ENCODE data around the gene FBF1. TPM values are rescaled to one million over a fixed set of nuclear protein-coding genes. Genes with fewer than 3 reads are reported as not detected.
A peak's percentile ranks its signal among the peaks of the same experiment; 100 is the strongest.

FBF1 gene
- total RNA-seq, 4 donors from 2014 or later = 13.9 to 18.3 (median 15.5) TPM

DNA sequence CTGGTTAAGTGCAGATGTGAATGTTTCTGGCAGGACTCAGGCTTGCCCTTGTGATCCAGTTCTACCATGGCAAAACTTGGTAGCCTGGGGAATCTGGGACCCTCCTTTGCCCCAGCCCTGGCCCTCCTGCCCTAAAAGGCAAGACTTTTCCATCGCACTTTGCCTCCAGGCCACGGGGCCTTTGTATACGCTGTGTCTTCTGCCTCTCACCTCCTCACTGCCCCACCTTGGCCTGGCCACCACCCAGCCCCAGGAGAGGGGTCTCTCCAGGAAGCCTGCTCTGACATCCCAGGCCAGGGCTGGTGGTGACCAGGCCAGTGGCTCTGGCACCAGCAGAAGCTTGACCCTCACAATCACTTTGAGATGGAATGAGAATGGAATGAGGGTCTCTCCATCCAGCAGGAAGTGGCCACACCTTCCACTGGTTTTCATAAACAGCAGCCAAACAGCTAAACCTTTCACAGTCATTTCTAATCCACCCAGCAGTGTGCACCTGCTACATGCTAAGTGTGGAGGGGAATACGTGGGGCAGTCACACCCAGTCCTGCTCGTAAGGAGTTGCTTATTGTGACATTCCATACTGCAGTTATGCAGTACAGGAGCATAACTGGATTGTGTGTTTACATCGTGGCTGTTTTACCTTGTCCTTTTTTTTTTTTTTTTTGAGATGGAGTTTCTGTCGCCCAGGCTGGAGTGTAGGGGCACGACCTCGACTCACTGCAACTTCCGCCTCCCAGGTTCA, 34.5 kb downstream of the FBF1 start:
- no peak overlapping the region for H3K4me3 ChIP-seq
- WGBS, 2 donors = 67 to 73% methylated on average over 7 to 10 of the region's 10 CpGs
- peak overlapping the region; percentile 90 to 95 (median 92) for H3K27ac ChIP-seq
- TF ChIP-seq POLR2A (IDR thresholded peaks at IDR 0.05) = no peak
- TF ChIP-seq, protein P1, sequence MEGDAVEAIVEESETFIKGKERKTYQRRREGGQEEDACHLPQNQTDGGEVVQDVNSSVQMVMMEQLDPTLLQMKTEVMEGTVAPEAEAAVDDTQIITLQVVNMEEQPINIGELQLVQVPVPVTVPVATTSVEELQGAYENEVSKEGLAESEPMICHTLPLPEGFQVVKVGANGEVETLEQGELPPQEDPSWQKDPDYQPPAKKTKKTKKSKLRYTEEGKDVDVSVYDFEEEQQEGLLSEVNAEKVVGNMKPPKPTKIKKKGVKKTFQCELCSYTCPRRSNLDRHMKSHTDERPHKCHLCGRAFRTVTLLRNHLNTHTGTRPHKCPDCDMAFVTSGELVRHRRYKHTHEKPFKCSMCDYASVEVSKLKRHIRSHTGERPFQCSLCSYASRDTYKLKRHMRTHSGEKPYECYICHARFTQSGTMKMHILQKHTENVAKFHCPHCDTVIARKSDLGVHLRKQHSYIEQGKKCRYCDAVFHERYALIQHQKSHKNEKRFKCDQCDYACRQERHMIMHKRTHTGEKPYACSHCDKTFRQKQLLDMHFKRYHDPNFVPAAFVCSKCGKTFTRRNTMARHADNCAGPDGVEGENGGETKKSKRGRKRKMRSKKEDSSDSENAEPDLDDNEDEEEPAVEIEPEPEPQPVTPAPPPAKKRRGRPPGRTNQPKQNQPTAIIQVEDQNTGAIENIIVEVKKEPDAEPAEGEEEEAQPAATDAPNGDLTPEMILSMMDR (IDR thresholded peaks at IDR 0.05) = no peak
- H3K4me1 ChIP-seq = peaks cover 25 to 75% (median 36%) of the 10 kb centered on the region in 3 donors
- intact Hi-C loops (cut with DNase I) = loop anchor here (5.0 kb wide), 1 partner anchor 101 kb away; no protein-coding TSS in a partner anchor
- no peaks in the 10 kb centered on the region for H3K9me3 ChIP-seq
- no peak for DNase-seq
- H3K36me3 ChIP-seq = peaks cover 0 to 19% (median 5%) of the 10 kb centered on the region in 3 donors
- no peaks in the 10 kb centered on the region for H3K27me3 ChIP-seq

DNA sequence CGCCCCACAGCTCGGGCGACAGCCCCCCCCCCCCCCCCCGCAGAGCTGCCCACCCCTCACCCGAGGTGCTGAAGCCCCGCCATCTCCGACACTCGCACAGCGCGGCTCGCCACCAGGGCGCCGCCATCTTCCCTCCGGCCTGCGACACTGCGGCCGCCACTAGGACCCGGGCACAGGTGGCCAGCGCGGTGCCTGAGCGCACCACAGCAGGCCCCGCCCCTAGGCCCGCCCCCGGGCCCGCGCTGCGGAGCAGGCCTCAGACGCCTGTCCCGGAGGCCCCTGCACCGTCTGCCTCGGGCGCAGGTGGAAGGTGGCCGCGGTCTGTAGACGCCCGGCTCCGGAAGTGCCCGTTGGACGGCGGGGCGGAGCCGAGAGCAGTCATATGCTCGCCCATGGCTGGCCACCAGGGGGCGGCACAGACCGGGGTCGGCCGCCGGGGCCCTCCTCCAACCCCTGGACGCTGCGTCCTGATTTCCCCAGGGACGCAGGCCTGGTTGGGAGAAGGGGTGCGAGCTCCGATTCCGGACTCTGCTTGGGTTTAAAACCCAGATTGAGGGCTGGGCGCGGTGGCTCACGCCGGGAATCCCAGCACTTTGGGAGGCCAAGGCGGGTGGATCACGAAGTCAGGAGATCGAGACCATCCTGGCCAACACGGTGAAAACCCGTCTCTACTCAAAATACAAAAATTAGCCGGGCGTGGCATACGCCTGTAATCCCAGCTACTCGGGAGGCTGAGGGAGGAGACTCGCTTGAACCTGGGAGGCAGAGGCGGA, 35.9 kb downstream of the FBF1 start, which contains the start of gene MRPL38:
TSS of gene MRPL38 (minus strand) at position 136 of the 773 bp plus-strand sequence. CDS start at position 127, 9 bp downstream.
- peaks cover 17 to 61% (median 27%) of the 10 kb centered on the region in 3 donors for H3K4me1 ChIP-seq
- 2 to 6% methylated on average over 9 to 19 of the region's 69 CpGs for WGBS, 2 donors
- H3K36me3 ChIP-seq = peaks cover 10 to 33% (median 11%) of the 10 kb centered on the region in 3 donors
- H3K27me3 ChIP-seq = no peaks in the 10 kb centered on the region
- peak; percentile 78 for DNase-seq
- H3K4me3 ChIP-seq = peak within 1 kb of the TSS; percentile 66 to 92 (median 84)
- intact Hi-C loops (cut with DNase I) = loop anchor here (5.0 kb wide), 1 partner anchor 102 kb away; no protein-coding TSS in a partner anchor
- no peaks in the 10 kb centered on the region for H3K9me3 ChIP-seq
- peak within 1 kb of the TSS; percentile 90 to 95 (median 92) for H3K27ac ChIP-seq
- peak in 3 of 4 donors; percentile 34 to 58 (median 41) for TF ChIP-seq POLR2A (IDR thresholded peaks at IDR 0.05)
- TF ChIP-seq, protein P1 (IDR thresholded peaks at IDR 0.05) = peak; percentile 97 to 100 (median 100)

DNA sequence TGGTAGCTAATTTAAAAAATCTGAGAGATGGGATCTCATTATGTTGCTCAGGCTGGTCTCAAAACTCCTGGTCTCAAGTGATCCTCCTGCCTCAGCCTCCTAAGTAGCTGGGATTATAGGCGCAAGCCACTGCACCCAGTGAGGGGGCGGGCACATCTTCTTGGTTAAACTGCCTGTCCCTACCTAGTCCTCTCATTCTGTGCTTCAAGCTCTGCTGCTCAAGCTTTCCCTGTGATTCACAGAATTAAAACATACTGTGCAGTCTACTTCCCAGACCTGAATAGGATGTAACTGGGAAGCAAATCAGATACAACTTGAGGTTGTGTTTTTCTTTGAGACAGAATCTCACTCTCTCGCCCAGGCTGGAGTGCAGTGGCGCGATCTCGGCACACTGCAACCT, 38.4 kb downstream of the FBF1 start:
- intact Hi-C loops (cut with DNase I) = no loop called here
- 88 to 93% methylated on average over 6 of the region's 6 CpGs for WGBS, 2 donors

DNA sequence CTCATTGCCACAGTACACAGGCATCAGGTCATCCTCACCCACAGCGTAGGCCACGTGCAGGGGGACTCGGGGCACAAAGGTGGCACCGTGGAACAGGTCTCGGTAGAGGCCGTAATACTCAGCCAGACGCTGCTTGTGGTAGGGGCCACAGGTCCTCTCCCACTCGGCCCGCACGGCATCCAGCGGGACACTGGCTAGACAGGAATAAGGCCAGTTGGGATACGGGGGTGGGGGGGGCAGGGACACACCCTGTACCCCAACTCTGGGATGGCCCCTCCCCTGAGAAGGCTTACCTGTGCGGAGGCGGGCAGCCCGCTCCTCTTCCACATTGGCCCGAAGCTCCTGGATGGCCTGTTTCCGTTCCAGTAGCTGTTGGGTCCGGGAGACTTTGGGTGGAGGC, 39.1 kb downstream of the FBF1 start:
- intact Hi-C loops (cut with DNase I) = no loop called here
- no peak for DNase-seq
- TF ChIP-seq, protein P1 (IDR thresholded peaks at IDR 0.05) = no peak
- no peak for TF ChIP-seq POLR2A (IDR thresholded peaks at IDR 0.05)

More for the DNA sequence above, 38.4 kb downstream of the FBF1 start:
- no peaks in the 10 kb centered on the region for H3K27me3 ChIP-seq
- H3K27ac ChIP-seq = no peak overlapping the region
- H3K36me3 ChIP-seq = peaks cover 10 to 57% (median 27%) of the 10 kb centered on the region in 3 donors
- TF ChIP-seq, protein P1 (IDR thresholded peaks at IDR 0.05) = no peak
- TF ChIP-seq POLR2A (IDR thresholded peaks at IDR 0.05) = no peak
- peaks cover 13 to 49% (median 28%) of the 10 kb centered on the region in 3 donors for H3K4me1 ChIP-seq
- no peak for DNase-seq
- H3K4me3 ChIP-seq = no peak overlapping the region
- no peaks in the 10 kb centered on the region for H3K9me3 ChIP-seq

More for the DNA sequence above, 39.1 kb downstream of the FBF1 start:
- Histone ChIP-seq H3K4me1 (peaks cover 20 to 53% (median 33%) of the 10 kb centered on the region in 3 donors), H3K36me3 (peaks cover 10 to 57% (median 27%) of the 10 kb centered on the region in 3 donors), H3K27me3 (no peaks in the 10 kb centered on the region), H3K27ac (no peak overlapping the region), H3K9me3 (no peaks in the 10 kb centered on the region), H3K4me3 (no peak overlapping the region)
- 90 to 98% methylated on average over 7 to 12 of the region's 18 CpGs for WGBS, 2 donors

Data from esophagus squamous epithelium (tissue), 5 donors.